Activated CD4-positive, alpha-beta T cell treated with anti-CD3 and anti-CD28 coated beads, Interleukin-2, Interleukin-4, amounts not matched to agents 100 ng/mL and 50 ng/mL, durations not matched to agents 16 hours and 8 hours (primary cell): ENCODE measurements around the gene MLXIPL.
"Not testable (repeated sequence)": the region's sequence is repeated elsewhere in the genome, so short reads cannot be mapped to it uniquely, and the experiment has no call there.

ENCODE experiments used
- DNase-seq: peaks from one replicate; pipeline ENCODE4 v3.0.0-alpha.2; 2020; ENCODE audit warnings: low spot score

MLXIPL gene

DNA sequence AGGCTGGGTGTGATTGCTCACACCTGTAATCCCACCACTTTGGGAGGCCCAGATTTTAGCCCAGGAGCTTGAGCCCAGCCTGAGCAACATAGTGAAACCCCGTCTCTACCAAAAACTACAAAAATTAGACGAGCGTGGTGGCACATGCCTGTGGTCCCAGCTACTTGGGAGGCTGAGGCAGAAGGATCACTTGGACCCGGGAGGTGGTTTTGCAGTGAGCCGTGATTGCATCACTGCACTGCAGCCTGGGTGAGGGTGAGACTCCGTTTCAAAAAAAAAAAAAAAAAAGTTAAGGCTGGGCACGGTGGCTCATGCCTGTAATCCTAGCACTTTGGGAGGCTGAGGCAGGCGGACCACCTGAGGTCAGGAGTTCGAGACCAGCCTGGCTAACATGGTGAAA lies 43.3 kb downstream of the MLXIPL start:
- not testable (repeated sequence) for DNase-seq

DNA sequence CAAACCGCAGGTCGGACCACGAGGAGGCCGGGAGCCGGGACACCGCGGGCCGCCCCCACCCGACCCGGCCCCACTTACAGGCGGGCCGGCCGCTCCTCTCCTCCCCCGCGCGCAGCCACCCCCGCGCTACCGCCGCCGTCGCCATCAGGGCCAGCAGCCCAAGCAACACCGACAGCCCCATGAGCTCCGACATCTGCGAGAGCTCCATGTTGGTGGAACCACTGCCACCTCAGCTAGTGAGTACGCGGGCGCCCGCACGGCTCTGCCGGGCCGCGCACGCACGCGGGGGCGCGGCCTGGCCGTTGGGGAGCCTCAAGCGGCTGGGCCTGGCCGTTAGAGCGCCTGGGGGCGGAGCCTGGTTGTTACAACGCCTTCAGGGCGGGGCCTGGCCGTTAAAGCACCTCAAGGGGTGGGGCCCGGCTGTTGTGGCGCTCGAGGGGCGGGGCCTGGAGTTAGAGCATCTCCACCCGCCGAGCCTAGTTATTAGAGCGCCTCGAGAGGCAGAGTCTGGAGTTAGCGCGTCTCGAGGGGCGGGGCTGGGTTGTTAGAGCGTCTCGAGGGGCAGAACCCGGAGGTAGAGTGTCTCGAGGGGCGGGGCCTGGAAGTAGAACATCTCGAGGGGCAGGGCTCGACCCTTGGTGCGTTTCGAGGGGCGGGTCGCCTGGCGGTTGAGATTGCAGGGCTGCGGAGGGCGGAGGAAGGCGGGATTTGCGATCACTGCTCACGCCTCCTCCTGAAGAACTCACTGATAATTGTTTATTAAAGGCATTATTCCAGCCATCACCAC lies 45.8 kb downstream of the MLXIPL start, which contains the start of gene TBL2:
Gene TBL2 (minus strand): TSS at position 238 of the 787 bp plus-strand sequence. CDS start 30 bp downstream, at position 208.
- DNase-seq: peak; percentile 99

DNA sequence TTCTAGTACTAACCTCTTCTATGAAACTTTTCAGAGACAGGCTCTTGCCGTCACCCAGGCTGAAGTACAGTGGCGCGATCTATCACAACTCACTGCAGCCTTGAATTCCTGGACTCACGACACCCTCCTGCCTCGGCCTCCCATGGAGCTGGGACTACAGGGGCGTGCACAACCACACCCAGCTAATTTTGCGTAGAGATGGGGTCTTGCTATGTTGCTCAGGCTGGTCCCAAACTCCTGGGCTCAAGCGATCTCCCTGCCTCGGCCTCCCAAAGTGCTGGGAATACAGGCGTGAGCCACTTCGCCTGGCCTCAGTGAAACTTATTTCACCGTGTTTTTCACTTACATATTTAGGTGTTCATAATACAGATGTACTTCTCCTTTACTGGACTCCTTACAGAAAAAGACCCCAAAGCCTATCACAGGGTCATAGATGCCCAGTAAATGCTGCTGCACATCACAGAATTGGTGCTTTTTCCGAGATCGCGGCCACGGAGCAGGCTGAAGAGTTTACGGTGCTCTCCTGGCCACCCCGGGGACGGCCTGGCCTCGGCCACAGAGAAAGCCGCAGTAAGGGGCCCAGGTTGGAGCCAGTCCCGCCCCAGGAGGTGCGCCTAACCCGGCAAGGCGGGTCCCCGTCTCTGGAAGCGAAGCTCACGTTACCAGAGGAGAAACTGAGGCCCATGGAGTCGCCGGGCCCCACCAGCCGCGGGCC lies 46.5 kb downstream of the MLXIPL start:
- no peak for DNase-seq

DNA sequence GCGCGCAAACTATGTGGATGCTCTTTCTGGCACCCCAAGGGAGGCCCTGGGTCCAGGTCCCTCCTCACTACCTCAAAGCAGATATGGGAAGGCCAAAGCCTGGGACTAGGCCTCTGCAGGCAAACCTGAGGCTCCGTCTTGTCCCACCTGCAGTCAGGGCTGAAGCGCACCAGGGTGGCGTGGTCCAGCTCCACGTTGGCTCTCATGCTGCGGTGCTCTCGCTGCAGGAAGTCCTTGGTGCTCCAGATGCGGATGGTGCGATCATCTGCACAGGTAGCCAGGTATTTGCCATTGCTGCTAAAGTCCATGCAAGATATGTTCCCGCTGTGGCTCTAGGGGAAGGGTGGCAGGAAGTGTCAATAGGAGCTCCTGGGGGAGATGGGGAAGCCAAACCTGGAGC lies 50.5 kb downstream of the MLXIPL start:
- DNase-seq: no peak

DNA sequence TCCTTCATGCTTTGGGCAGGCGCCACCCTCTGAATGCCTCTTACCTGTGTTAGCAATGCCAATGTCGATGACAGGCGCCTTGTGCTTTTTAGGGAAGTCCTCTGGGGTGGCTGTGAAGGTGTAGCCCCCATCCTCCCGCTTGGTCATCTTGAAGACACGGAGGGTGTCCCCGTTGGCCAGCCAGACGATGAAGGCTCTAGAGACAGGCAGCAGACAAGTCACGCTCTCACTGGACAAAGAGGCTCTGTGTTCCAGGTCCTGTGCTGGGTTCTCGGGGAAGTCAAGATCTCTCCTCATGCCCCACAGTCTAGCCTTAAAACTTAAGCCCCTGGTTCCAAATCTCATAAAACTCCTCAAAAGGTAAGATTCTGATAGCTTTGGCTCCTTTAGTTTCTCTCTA lies 51.0 kb downstream of the MLXIPL start:
- DNase-seq: no peak

DNA sequence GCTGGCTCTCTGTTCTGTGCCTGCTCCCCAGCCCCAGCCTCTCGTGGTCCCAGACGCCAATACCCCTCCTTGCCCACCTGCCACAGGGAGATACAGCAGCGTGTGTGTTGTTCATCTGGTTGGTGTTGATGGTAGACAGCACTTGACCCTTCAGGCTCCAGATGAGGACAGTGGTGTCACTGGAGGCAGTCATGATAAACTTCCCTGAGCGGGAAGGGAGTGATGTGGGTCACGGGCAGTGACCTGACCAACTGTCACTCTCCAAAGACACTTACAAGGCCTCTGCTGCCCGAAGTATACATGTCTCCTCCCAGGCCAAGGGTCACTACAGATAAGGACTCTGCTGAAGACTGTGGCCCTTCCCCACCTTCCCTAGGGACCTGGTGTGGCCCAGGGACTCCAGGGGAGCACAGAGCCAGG lies 51.5 kb downstream of the MLXIPL start:
- DNase-seq: no peak

DNA sequence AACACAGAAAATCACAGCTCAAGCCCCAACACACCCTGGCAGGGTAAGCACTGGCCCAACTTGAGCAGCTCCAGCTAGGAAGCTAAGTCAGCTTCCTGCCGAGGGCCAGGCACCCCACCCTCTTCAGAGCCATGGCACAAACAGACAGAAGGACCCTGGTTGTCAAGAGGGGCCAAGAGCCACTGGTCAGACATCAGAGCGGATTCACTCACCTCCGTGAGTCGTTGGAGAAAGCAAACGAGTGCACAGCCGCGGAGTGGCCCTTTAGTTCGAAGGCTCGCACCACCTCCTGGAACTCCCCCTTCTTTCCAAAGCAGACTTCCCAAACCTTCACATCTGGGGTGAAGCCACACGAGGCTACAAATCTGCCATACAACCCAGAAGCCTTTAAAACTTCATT lies 53.3 kb downstream of the MLXIPL start:
- no peak for DNase-seq

DNA sequence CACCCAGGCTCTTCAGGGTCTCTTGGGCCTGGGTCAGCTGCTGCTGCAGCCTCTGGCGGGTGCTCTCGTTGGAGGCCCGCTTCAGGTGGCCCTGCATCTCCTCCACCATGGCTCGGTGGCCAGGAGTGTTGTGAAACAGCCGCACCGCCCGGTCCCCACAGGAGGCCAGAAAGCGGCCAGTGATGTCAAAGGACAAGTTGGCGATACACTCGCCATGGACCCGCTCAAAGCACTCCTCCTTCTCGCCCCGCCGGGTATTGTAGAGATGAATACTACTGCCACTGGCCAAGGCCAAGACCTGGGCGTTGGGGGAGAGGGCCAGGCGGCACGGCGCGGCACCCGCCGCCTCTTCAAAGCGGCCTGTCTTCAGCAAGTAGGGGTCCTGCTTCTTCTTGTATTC lies 53.8 kb downstream of the MLXIPL start:
- DNase-seq: no peak

DNA sequence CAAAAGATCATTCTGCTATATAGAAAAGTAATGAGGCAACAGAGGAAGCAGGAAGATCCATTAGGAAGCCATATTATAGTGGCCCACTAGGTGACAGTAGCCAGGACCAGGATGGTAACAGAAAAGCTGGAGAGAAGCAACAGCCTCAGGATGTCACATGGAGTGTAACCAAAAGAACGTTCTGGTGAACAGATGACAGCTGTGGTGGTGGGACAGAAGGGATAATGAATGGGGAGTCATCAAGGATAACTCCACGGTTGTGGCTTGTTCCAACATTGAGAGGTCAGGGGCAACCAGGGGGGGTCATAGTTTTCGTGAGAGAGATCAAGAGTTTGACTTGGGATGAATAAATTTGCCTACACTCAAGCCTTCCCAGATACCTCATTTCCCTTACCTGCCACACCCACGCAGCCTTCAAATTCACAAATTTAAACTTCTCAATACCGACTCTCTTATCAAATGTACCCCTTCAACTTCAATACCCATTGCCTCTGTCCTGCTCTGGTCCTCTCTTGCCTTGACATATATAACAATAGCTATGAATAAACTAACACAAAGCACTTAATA lies 55.2 kb downstream of the MLXIPL start:
- DNase-seq: no peak

DNA sequence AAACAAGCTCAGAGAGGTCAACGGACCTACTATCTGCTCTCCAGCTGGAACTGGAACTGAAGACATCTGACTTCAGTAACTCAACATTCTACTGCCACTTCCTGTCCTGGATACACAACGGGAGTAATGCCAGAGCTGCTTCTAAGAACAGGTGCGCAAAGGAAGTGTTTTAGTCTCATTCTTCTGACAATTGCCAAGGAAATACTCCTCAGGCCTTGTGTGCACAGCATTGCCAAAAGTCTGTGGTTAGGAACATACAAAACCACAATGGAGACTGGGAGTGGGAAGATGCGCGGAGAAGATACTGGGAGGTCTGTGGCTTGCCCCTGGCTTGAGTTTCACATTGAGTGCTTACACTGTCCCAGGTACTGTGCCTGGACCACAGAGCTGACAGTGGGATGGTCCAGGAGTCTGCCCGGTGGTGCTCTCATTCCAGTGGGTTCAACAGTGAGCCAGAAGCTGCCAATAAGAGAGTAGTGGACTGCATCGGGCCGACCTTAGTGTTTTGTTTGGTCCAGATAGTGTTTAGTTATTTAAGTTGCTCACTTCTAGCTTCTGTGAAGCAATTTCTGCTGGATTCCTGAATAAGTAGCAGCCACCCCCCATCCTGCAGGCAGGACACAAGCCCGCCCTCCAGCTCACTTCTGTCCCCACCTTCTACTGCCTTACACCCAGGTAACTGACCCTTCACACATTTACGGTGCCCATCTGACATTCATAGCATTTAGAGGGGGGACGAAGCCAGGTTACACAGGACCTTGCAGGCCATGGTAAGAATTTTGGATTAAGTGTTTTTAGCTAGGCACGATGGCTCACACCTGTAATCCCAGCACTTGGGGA lies 56.3 kb downstream of the MLXIPL start:
- DNase-seq: no peak

DNA sequence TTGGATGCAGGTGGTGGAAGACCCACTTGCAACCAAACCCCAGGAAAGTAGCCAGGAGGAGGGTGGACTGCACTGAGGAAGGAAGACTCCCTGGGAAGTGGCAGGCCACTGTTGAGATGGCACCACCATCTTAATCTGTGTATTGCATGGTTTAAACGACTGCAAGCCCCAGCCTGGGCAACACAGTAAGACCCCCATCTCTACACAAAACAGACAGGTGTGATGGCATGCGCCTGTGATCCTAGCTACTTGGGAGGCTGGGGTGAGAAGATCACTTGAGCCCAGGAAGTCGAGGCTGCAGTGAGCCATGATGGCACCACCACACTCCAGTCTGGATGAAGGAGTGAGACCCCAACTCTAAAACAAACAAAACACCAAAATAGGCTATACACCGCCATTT lies 57.2 kb downstream of the MLXIPL start:
- no peak for DNase-seq

DNA sequence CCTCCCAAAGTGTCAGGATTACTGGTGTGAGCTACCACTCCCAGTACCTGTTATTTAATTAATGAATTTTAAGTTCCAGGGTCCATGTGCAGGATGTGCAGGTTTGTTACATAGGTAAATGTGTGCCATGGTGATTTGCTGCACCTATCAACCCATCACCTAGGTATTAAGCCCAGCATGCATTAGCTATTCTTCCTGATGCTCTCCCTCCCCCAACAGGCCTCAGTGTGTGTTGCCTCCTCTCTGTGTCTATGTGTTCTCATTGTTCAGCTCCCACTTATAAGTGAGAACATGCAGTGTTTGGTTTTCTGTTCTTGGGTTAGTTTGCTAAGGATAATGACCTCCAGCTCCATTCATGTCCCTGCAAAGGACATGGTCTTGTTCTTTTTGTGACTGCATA lies 57.9 kb downstream of the MLXIPL start:
- not testable (repeated sequence) for DNase-seq

DNA sequence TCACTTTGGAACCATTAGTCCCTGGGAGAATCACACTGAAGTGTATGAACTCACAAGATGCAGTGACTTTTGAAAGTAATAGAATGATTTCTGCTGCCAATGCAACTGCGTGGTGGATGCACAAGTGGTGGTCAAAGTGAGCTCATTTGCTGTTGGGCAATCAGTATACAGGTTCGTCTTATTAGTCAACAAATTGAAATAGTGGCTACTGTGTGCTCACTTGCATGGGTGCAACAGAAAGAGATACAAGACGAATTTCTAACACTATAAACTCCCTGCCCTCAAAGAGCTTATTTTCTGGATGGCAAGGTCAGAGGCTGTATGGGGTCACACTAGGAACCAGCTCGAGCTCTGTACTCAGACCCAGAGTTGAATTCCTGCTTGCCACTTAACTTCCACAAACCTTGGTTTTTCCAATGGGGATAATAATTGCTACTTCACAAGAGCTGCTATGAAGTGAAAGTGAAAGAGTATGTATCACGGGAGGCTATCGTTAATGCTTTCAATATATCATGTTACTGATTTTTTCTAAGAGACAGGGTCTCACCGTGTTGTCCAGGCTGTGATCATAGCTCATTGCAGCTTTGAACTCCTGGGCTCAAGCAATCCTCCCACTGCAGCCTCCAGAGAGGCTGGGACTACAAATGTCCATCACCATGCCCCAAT lies 58.5 kb downstream of the MLXIPL start:
- DNase-seq: no peak

DNA sequence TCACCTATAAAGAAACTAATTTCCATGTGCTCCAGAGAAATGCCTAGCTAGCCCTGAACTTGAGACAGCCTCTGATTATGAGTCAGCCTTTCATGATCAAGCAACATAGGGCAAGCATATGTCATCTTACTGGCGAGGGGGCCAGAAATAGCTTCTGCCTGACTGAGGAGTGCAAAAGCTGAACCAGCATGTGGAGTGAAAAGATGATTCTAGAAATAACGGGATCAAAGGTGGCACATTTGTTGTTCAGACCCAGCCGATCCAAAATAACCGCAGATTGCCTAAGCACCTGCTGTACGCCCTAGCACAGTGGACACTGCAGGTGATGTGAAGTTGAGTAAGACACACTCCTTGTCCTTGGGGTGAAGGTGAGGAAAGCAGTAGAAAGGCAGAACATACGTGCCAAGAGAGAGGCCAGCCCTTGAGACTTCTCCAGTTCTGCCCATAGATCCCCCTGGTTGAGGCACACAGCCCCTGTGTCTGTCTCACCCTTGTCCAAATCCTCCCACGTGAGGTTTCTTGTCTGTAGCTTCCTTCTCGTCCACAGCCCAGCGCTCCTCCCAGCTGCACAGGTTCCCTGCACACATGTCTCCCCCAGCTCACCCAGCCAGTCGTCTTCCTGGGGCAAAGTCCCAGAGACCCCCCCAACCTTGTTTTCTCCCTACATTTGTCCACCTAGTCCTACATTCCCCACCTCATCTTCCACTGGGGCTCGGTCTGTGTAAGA lies 64.0 kb downstream of the MLXIPL start:
- peak; percentile 37 for DNase-seq

DNA sequence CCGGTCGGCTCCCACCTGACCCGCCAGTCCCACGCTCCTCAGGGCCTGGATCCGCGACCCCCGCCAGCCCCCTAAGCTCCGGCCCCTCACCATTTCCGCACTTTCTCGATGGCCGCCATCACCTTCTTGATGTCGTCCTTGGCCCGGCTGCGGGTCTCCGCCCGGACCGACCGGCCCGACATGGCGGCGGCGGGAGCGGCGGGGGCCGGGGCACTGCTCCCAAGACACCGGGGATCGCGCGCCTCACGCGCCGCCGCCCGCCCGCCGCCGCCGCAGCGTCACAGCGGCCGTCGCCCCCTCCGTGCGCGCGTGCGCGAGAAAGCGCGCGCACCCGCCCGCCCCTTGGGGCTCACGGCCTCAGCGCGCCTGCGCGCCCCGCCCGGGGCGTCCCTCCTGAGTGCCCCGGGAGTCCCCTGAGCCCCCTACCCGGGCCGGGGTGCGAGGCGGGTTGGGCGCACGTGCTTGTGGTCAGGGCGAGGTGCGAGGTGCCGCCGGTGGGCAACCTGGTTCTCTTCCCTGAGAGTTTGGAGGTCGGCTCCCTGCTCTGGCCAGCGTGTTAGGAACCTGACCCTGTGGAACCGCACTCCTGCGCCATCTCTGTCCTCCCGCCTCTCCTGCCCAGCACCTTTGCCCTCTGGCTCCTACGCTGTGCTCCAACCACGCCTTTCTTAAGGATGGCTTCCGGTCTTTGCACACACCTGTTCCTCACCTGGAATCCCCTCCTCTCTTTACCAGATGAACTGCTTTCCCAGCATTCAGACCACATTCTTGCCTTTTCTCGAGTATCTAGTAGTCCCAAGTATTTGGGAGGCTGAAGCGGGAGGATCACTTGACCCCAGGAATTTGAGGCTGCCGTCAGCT lies 66.7 kb downstream of the MLXIPL start, which contains the start of gene BCL7B:
Gene BCL7B (minus strand): TSS at position 294 of the 861 bp plus-strand sequence. CDS start 112 bp downstream, at position 182.
- peak; percentile 68 for DNase-seq

DNA sequence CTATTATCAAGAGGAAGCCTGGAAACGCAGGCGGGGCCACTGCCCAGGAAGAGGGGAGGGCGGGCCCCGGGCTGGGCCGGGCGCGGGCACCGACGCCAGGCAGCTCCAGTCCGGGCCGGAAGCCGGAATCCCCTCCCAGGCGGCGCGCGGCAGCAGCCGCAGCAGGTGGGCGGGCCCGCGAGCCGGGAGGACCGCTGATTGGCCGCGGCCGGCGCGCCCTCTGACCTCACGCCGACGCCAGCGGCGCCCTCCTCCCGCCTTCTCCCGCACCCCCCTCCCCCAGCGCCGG lies 67.3 kb downstream of the MLXIPL start:
- peak; percentile 94 for DNase-seq

DNA sequence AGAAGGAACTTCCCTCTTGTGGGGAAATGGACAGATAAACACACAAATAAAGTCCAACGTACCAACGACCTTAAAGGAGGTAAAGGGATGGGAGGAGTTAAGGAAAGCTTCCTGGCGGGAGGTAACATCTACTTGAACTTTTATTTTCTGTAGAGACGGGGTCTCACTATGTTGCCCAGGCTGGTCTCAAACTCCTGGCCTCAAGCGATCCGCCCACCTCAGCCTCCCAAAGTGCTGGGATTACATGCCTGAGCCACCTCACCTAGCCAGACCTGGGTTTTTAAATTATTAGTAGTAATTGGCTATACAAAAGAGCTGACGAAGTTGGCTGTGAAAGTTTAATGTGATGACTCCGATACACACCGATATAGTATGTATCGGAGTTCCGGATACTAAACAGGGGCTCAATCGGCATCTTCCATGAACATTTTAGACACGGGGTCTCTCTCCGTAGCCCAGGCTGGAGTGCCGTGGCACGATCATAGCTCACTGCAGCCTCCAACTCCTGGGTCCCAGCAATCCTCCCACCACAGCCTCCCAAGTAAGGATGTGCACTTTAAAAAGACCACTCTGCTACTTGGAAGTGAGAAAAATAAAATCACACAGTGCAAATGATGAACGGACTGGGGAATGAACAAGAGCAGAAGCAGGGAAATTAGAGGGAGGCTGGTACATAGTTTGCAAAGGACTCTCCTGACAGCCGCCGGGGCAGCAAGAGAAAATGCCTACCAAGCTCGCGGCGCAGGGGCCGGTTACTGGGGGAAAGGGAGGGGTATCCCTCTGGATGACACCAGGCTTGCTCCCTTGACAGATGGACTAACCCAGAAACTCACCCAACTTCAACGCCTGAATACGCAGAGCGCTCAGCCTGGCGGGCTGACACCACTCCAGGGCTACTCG lies 67.9 kb downstream of the MLXIPL start:
- no peak for DNase-seq

DNA sequence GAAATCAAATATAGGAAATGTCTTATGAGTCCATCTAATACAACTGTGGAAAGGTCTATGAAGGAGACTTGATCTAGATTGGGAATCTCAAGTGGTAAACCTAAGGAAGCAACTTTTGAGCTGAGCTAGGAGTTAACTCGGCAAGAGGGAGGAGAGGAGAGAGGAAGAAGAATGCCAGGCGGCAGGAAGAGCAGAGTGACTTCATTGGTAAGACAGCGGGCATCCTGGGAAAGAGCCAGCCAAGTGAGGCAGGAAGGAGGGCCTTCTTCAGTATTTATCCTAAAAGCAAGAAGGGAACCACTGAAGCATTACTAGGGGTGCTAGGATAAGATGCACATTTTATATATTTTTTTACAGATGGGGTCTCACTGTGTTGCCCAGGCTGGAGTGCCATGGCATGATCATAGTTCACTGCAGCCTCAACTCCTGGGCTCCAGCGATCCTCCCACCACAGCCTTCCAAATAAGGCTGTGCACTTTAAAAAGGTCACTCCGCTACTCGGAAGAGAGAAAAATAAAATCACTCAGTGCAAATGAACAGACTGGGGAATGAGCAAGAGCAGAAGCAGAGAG lies 68.8 kb downstream of the MLXIPL start:
- DNase-seq: no peak

DNA sequence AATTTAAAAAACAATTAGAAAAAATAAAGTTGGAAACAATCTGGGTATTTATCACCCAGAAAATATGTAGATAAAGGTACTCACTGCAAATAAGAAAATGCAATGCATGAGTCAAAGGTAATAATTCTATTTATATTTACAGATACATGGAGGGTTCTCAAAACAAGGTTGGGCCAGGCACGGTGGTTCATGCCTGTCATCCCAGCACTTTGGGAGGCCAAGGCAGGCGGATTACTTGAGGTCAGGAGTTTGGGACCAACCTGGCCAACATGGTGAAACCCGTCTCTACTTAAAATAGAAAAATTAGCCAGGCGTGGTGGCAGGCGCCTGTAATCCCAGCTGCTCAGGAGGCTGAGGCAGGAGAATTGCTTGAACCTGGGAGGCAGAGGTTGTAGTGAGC lies 74.2 kb downstream of the MLXIPL start:
- not testable (repeated sequence) for DNase-seq
